Activated B cell treated with CpG ODN at 0.5 μM for 24 hours (primary cell): ENCODE measurements around the gene WWOX. TPM values are rescaled to one million over a fixed set of nuclear protein-coding genes. Genes with fewer than 3 reads are reported as not detected.

Experiments
- ATAC-seq: fragments of 200-7000 bp; cut with Tn5 transposase; one replicate; pipeline ENCODE4 v1.10.0; 2021; ENCODE audit warnings: low read depth, mild to moderate bottlenecking, moderate library complexity
- CTCF ChIA-PET: fragments of 350-600 bp; sonication (Branson Sonifier 250); formaldehyde crosslinking; loops from one replicate; lab custom pipeline; 2021; ENCODE audit warnings: antibody characterized with exemption; lab: Charles Lee
- POLR2A ChIA-PET: fragments of 350-600 bp; sonication (Branson Sonifier 250); formaldehyde crosslinking; loops from one replicate; lab custom pipeline; 2021; ENCODE audit warnings: antibody characterized with exemption; lab: Charles Lee
- DNase-seq: peaks from one replicate; pipeline ENCODE4 v3.0.0; 2022
- H3K27ac Mint-ChIP-seq: one replicate; pipeline ENCODE4 v1.8.0; 2020; ENCODE audit warnings: mixed read lengths
- H3K27me3 Mint-ChIP-seq: one replicate; pipeline ENCODE4 v1.8.0; 2021; ENCODE audit warnings: mixed read lengths
- H3K36me3 Mint-ChIP-seq: one replicate; pipeline ENCODE4 v1.8.0; 2021; ENCODE audit warnings: low read depth, mixed read lengths
- H3K4me1 Mint-ChIP-seq: one replicate; pipeline ENCODE4 v1.8.0; 2021; ENCODE audit warnings: mixed read lengths
- H3K4me3 Mint-ChIP-seq: one replicate; pipeline ENCODE4 v1.8.0; 2020; ENCODE audit warnings: mild to moderate bottlenecking, mixed read lengths
- H3K9me3 Mint-ChIP-seq: one replicate; pipeline ENCODE4 v1.8.0; 2020; ENCODE audit warnings: mixed read lengths
- intact Hi-C: fragments of 100-400 bp; cut with micrococcal nuclease; formaldehyde crosslinking; loops from one replicate; pipeline ENCODE4 v1.15.1; 2024
- total RNA-seq: library from RNA; stranded (reverse); gene quantifications from 2 replicates; pipeline ENCODE4 v1.2.3, GENCODE V29; 2022
- TF ChIP-seq, protein P1 (sequence below): fragments of 200-600 bp; IDR thresholded peaks from one replicate; pipeline ENCODE4 v1.8.0; 2022; ENCODE audit warnings: antibody characterized with exemption, mild to moderate bottlenecking

The WWOX gene
- total RNA-seq, 1 donor from 2014 or later, result 22.6 TPM

DNA sequence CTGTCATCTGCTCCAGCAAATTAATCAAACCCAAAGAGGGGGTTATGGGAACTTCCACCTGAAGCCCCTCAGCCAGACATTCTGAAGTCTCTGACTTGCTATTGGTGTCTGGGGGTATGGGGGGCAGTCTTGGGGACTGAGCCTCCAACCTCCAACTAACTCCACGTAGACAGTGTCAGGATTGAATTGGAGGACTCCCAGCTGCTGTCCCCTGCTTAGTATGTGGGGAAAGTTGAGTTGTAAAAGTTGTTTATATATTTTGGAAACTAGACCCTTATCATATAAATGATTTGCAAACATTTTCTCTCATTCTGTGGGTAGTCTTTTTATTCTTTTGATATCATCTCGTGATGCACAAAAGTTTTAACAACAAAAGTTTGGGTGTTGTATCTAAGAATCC, 689.2 kb downstream of the WWOX start:
- Mint-ChIP-seq H3K4me1 (peaks cover 7% of the 10 kb centered on the region), H3K36me3 (peaks cover 10% of the 10 kb centered on the region), H3K4me3 (no peak overlapping the region), H3K27ac (no peak overlapping the region), H3K27me3 (no peaks in the 10 kb centered on the region), H3K9me3 (no peaks in the 10 kb centered on the region)
- POLR2A ChIA-PET, result no interaction called here
- DNase-seq, result no peak
- intact Hi-C loops, result no loop called here
- ATAC-seq, result no peak
- TF ChIP-seq, protein P1, sequence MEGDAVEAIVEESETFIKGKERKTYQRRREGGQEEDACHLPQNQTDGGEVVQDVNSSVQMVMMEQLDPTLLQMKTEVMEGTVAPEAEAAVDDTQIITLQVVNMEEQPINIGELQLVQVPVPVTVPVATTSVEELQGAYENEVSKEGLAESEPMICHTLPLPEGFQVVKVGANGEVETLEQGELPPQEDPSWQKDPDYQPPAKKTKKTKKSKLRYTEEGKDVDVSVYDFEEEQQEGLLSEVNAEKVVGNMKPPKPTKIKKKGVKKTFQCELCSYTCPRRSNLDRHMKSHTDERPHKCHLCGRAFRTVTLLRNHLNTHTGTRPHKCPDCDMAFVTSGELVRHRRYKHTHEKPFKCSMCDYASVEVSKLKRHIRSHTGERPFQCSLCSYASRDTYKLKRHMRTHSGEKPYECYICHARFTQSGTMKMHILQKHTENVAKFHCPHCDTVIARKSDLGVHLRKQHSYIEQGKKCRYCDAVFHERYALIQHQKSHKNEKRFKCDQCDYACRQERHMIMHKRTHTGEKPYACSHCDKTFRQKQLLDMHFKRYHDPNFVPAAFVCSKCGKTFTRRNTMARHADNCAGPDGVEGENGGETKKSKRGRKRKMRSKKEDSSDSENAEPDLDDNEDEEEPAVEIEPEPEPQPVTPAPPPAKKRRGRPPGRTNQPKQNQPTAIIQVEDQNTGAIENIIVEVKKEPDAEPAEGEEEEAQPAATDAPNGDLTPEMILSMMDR, result no peak
- CTCF ChIA-PET, result no interaction called here

DNA sequence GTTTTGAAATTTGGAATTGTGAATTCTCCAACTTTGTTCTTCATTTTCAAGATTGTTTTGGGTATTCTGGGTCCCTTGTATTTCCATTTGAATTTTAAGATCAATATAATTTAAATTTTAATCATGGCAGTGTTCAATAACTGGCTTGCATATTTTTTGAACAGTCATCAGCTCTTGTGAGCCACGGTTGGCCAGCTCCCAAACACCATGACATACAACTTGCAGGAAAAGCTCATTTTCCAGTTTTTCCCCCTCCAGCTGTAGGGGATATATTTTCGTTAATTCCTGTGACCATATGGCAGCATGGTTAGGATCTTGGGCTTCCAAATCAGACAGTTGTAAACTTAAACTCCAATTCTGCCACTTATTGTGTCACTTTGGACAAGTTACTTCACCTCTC, 690.1 kb downstream of the WWOX start:
- ATAC-seq, result no peak
- no peak for DNase-seq
- Mint-ChIP-seq H3K36me3 (peaks cover 10% of the 10 kb centered on the region), H3K4me3 (no peak overlapping the region), H3K4me1 (peaks cover 7% of the 10 kb centered on the region), H3K27me3 (no peaks in the 10 kb centered on the region), H3K27ac (no peak overlapping the region), H3K9me3 (no peaks in the 10 kb centered on the region)
- intact Hi-C loops, result no loop called here
- ChIA-PET POLR2A (no interaction called here), CTCF (no interaction called here)
- TF ChIP-seq, protein P1, result no peak

DNA sequence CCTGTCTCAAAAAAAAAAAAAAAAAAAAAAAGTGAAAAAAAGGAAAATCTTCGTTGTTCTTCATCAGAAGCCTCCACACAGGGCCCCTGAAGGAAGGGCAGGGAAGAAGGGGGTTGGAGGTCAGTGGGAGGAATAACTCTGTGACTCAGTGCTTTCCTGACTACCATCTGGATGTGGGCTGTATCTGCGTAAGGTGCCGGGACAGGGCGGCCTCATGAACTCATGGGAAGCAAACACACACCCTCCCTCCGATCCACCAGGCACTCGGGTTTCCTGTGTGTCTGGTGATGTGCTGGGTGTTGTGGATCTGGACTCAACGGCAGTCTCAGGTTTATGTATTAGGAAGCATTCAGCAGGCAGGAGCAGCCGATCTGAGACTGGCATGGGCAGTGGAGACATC, 691.6 kb downstream of the WWOX start:
- H3K36me3 Mint-ChIP-seq, result peaks cover 10% of the 10 kb centered on the region
- CTCF ChIA-PET, result no interaction called here
- POLR2A ChIA-PET, result no interaction called here

DNA sequence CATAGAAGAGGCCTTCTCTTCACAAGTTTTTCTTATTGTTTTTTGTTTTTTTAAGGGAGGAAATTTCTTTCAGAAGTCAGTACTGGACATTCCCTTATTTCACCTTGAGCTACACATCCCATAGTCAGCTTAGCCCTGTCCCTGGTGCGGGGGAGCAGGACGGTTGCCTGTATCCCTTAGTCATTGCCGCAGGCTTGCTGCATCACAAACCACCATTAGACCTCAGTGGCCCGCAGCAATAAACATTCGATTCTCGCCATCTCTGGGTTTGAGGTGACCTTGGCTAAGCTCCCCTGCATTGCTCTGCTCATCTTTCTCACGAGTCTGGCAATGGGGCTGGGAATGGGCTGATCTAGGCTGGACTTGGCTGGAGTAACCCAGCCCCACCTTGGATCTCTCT, 692.5 kb downstream of the WWOX start:
- intact Hi-C loops, result no loop called here
- TF ChIP-seq, protein P1, result no peak
- ATAC-seq (no peak), DNase-seq (no peak)
- Mint-ChIP-seq H3K4me1 (peaks cover 7% of the 10 kb centered on the region), H3K27me3 (no peaks in the 10 kb centered on the region), H3K9me3 (no peaks in the 10 kb centered on the region), H3K4me3 (no peak overlapping the region), H3K27ac (no peak overlapping the region), H3K36me3 (peaks cover 13% of the 10 kb centered on the region)
- POLR2A ChIA-PET, result no interaction called here
- CTCF ChIA-PET, result no interaction called here

More for the DNA sequence above, 691.6 kb downstream of the WWOX start:
- intact Hi-C loops, result no loop called here
- Mint-ChIP-seq H3K4me1 (peaks cover 7% of the 10 kb centered on the region), H3K4me3 (no peak overlapping the region), H3K27ac (no peak overlapping the region), H3K9me3 (no peaks in the 10 kb centered on the region), H3K27me3 (no peaks in the 10 kb centered on the region)
- TF ChIP-seq, protein P1, result no peak
- ATAC-seq, result no peak
- DNase-seq, result no peak

DNA sequence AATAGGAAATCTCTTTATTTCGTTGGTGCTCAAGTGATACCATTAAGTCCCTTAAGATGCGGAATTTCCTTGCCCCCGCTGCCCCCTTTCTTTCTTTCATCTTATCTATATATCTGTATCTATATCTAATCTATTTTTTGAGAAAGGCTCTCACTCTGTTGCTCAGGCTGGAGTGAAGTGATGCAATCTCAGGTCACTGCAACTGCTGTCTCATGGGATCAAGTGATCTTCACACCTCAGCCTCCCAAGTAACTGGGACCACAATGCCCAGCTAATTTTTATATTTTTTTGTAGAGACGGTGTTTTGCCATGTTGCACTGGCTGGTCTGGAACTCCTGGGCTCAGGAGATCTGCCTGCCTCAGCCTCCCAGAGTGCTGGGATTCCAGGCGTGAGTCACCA, 693.5 kb downstream of the WWOX start:
- peaks cover 9% of the 10 kb centered on the region for H3K36me3 Mint-ChIP-seq
- intact Hi-C loops, result no loop called here
- CTCF ChIA-PET, result no interaction called here
- H3K9me3 Mint-ChIP-seq, result no peaks in the 10 kb centered on the region
- POLR2A ChIA-PET, result interaction anchor here (1.0 kb wide), 1 partner anchor 40 kb away, joined by 3 read pairs; no protein-coding TSS in a partner anchor
- no peaks in the 10 kb centered on the region for H3K4me1 Mint-ChIP-seq
- DNase-seq (no peak), ATAC-seq (no peak)
- H3K27me3 Mint-ChIP-seq, result no peaks in the 10 kb centered on the region
- no peak overlapping the region for H3K27ac Mint-ChIP-seq
- TF ChIP-seq, protein P1, result no peak
- no peak overlapping the region for H3K4me3 Mint-ChIP-seq
